G401 (cell line): ENCODE measurements around the gene KASH5. TPM values are rescaled to one million over a fixed set of nuclear protein-coding genes. Genes with fewer than 3 reads are reported as not detected.
A peak's percentile ranks its signal among the peaks of the same experiment; 100 is the strongest.
"Not testable (repeated sequence)": the region's sequence is repeated elsewhere in the genome, so short reads cannot be mapped to it uniquely, and the experiment has no call there.

ENCODE experiments used
- DNase-seq: peaks from one replicate; pipeline ENCODE4 v3.0.0-alpha.2; 2015; ENCODE audit warnings: low spot score
- in situ Hi-C: cut with HindIII; loops from 2 replicates; pipeline ENCODE4 v1.10.0; 2016; ENCODE audit warnings: low sequenced_read_pairs, mixed read lengths
- total RNA-seq: library from RNA; depleted of rRNA; stranded (reverse); fragments of >200 nt; shearing (Covaris generic); gene quantifications from 2 replicates; pipeline ENCODE4 v1.2.3, GENCODE V29; 2014

The KASH5 gene
- total RNA-seq, 1 experiment from 2014 or later = not detected

GRCh38 chr19:49431330-49431749, 43.3 kb downstream of the KASH5 start:
- in situ Hi-C loops = no loop called here
- peak; percentile 20 for DNase-seq

- in situ Hi-C loops = no loop called here
- peak; percentile 37 for DNase-seq
Measured at GRCh38 chr19:49432141-49433073, 44.4 kb downstream of the KASH5 start.

- peak; percentile 11 for DNase-seq
- in situ Hi-C loops = no loop called here
Measured at GRCh38 chr19:49433240-49433901, 45.3 kb downstream of the KASH5 start.

GRCh38 chr19:49434907-49435583, 47.0 kb downstream of the KASH5 start:
- in situ Hi-C loops = no loop called here
- DNase-seq = peak; percentile 92

- no peak for DNase-seq
- in situ Hi-C loops = no loop called here
Measured at GRCh38 chr19:49435670-49436069, 47.6 kb downstream of the KASH5 start.

- in situ Hi-C loops = no loop called here
Measured at GRCh38 chr19:49436381-49437017, 48.5 kb downstream of the KASH5 start.

GRCh38 chr19:49437231-49437630, 49.2 kb downstream of the KASH5 start:
- in situ Hi-C loops = no loop called here
- peak; percentile 94 for DNase-seq

More at GRCh38 chr19:49436381-49437017, 48.5 kb downstream of the KASH5 start:
- DNase-seq = peak; percentile 73

- DNase-seq = peak; percentile 77
- in situ Hi-C loops = no loop called here
Measured at GRCh38 chr19:49438261-49438660, 50.2 kb downstream of the KASH5 start.

- in situ Hi-C loops = no loop called here
- DNase-seq = no peak
Measured at GRCh38 chr19:49439836-49440235, 51.8 kb downstream of the KASH5 start.

GRCh38 chr19:49440439-49441209, 52.6 kb downstream of the KASH5 start:
- DNase-seq = peak; percentile 61
- in situ Hi-C loops = no loop called here

- in situ Hi-C loops = no loop called here
- DNase-seq = peak; percentile 88
Measured at GRCh38 chr19:49441210-49441959, 53.3 kb downstream of the KASH5 start, which contains the start of gene SLC17A7. Gene SLC17A7 (minus strand): TSS chr19:49441527. CDS start chr19:49441379, 148 bp downstream.

- in situ Hi-C loops = no loop called here
Measured at GRCh38 chr19:49441960-49442350, 53.9 kb downstream of the KASH5 start.

GRCh38 chr19:49442354-49442753, 54.3 kb downstream of the KASH5 start:
- DNase-seq = peak; percentile 87
- in situ Hi-C loops = no loop called here

More at GRCh38 chr19:49441960-49442350, 53.9 kb downstream of the KASH5 start:
- no peak for DNase-seq

GRCh38 chr19:49442771-49443365, 54.8 kb downstream of the KASH5 start:
- DNase-seq = peak; percentile 86
- in situ Hi-C loops = no loop called here

GRCh38 chr19:49443366-49444099, 55.5 kb downstream of the KASH5 start:
- peak; percentile 100 for DNase-seq
- in situ Hi-C loops = no loop called here

GRCh38 chr19:49444100-49444700, 56.2 kb downstream of the KASH5 start:
- in situ Hi-C loops, DNase-seq: not testable (repeated sequence)
